OCI-LY3 (cell line): ENCODE measurements around the gene NNMT.

Experiments used
- H2AFZ ChIP-seq: fragments of 200-600, 300-600 bp; shearing (Covaris generic); 2 replicates; pipeline ENCODE4 v1.6.0; 2014; ENCODE audit warnings: antibody characterized with exemption, low read depth, low read length
- H3K27ac ChIP-seq: fragments of 200-600, 300-600 bp; sonication (generic); 2 replicates; pipeline ENCODE4 v1.5.1; 2014; ENCODE audit warnings: mild to moderate bottlenecking, low read length, moderate library complexity, mixed read lengths
- H3K27me3 ChIP-seq: fragments of 200-600, 300-600 bp; sonication (generic); 2 replicates; pipeline ENCODE4 v1.6.1; 2014; ENCODE audit warnings: low read depth, low read length, mixed read lengths
- H3K36me3 ChIP-seq: fragments of 200-600, 300-600 bp; sonication (generic); replicated peaks from 2 replicates; pipeline ENCODE3; 2014; ENCODE audit warnings: low read depth, low read length, mixed read lengths
- H3K4me1 ChIP-seq: fragments of 300-600, 200-600 bp; sonication (generic); 2 replicates; pipeline ENCODE4 v1.6.1; 2014; ENCODE audit warnings: low read length, mixed read lengths
- H3K4me2 ChIP-seq: fragments of 200-600, 300-600 bp; sonication (generic); 2 replicates; pipeline ENCODE4 v1.6.1; 2014; ENCODE audit warnings: low read length, mixed read lengths
- H3K4me3 ChIP-seq: fragments of 300-600, 200-600 bp; sonication (generic); 2 replicates; pipeline ENCODE4 v1.5.1; 2014; ENCODE audit warnings: antibody characterized with exemption, mild to moderate bottlenecking, low read length, moderate library complexity
- H3K79me2 ChIP-seq: fragments of 300-600, 200-600 bp; shearing (Covaris generic); 2 replicates; pipeline ENCODE4 v1.6.1; 2014; ENCODE audit warnings: mild to moderate bottlenecking, low read length, mixed read lengths
- H3K9ac ChIP-seq: fragments of 300-600, 200-600 bp; shearing (Covaris generic); 2 replicates; pipeline ENCODE4 v1.6.0; 2014; ENCODE audit warnings: mild to moderate bottlenecking, low read length, moderate library complexity
- H3K9me3 ChIP-seq: fragments of 200-600, 300-600 bp; shearing (Covaris generic); 2 replicates; pipeline ENCODE4 v1.6.1; 2014; ENCODE audit warnings: low read length, mixed read lengths; ENCODE audit not compliant: insufficient read depth
- H4K20me1 ChIP-seq: fragments of 200-600, 300-600 bp; sonication (generic); 2 replicates; pipeline ENCODE4 v1.6.1; 2016; ENCODE audit warnings: low read length, mixed read lengths; ENCODE audit not compliant: insufficient read depth
- CTCF ChIP-seq: fragments of 200-600, 300-600 bp; sonication (generic); IDR thresholded peaks from 2 replicates; pipeline ENCODE4 v1.5.1; 2014; ENCODE audit warnings: antibody characterized with exemption, low read length, low read depth
- EZH2phosphoT487 ChIP-seq: fragments of 200-600 bp; shearing (Covaris generic); IDR thresholded peaks from 2 replicates; pipeline ENCODE4 v1.6.1; 2018; ENCODE audit warnings: antibody characterized with exemption, mixed run types, low read depth

Gene NNMT

DNA sequence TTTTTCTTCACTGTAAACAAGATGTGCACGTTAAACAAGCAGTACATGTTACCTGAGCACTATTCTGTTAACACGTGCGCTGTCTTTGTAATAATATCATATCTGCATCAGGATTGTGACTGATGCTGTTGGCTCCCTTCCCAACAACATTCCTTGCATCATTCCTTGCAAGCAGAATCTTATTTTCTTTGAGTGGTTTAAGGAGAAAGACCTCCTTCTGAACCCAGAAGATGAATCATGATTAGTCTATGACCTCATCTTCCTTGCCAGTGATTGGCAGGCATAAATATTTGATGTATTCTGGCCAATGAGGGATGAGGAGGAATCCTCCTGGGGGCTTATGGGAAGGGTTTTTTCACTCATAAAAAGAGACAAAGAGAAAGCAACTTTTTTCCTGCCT, 57.9 kb downstream of the NNMT start:
- Histone ChIP-seq H3K9ac (no peak overlapping the region), H3K27ac (no peak overlapping the region), H4K20me1 (no peaks in the 10 kb centered on the region), H2AFZ (no peak overlapping the region), H3K79me2 (no peaks in the 10 kb centered on the region), H3K36me3 (no peaks in the 10 kb centered on the region), H3K4me1 (no peaks in the 10 kb centered on the region), H3K27me3 (no peaks in the 10 kb centered on the region), H3K4me2 (no peak overlapping the region), H3K9me3 (no peaks in the 10 kb centered on the region), H3K4me3 (no peak overlapping the region)
- TF ChIP-seq CTCF (no peak), EZH2phosphoT487 (no peak)

DNA sequence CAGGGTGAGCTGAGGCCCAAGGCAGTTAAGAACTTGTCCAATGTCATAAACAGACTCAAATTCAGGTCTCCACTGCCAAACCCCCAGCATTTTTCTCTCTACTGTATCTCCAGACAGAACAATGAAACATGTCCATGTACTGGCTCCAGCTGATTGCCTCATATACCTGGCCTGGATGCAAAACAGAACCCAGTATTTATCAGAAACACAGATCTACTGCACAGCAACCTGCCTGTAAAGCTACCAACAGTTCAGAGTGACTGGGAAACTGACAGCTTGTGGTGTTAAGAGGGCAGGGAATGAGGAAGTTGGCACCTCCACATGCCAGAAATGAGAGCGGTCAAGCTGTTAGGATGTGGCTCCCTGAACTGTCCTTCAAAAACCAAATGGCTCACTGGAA, 62.5 kb downstream of the NNMT start:
- H4K20me1 ChIP-seq, result no peaks in the 10 kb centered on the region
- H3K79me2 ChIP-seq, result no peaks in the 10 kb centered on the region
- H3K27me3 ChIP-seq, result no peaks in the 10 kb centered on the region; the same call in 1 of the 2 replicates
- no peak overlapping the region for H3K27ac ChIP-seq
- H2AFZ ChIP-seq, result no peak overlapping the region
- no peaks in the 10 kb centered on the region for H3K36me3 ChIP-seq
- no peaks in the 10 kb centered on the region for H3K9me3 ChIP-seq
- H3K4me2 ChIP-seq, result no peak overlapping the region
- no peaks in the 10 kb centered on the region for H3K4me1 ChIP-seq
- TF ChIP-seq CTCF (no peak), EZH2phosphoT487 (no peak)
- no peak overlapping the region for H3K4me3 ChIP-seq
- no peak overlapping the region for H3K9ac ChIP-seq

DNA sequence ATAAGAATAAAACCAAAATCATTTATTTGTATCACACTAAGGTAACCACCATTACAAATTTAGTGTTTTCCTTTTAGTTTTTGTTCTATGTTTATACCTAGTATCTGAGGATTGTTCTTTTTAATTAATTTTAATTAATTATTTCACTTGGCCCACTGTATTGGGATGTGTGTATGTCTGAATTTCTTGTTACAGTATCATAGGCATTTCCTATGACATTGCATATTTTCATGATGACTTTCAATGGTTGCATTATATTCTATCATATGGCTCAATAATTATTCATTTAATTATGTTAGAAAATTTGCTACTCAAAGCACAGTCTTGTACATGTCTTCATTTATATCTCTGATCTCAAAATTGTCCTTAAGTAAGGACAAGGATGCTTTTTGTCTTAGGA, 63.1 kb downstream of the NNMT start:
- no peak for TF ChIP-seq EZH2phosphoT487
- no peak for TF ChIP-seq CTCF
- Histone ChIP-seq H3K9ac (no peak overlapping the region), H3K4me2 (no peak overlapping the region)

DNA sequence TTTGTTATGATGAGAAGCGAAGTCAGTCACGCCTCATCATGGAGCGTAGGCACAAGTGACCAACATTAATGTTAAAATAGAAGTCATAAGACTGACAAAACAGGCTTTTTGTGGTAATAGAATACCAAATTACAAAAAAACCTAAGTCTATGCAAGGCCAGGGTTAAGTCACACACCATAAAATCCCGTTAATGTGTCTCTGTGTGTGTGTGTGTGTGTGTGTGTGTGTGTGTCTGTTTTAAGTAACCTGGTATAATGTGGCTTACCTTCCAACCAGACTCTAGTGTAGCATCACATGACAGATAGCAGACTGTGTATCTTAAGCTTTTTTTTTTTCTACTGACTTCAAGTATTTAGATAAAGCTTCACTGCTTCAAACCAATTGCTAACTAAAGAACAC, 66.1 kb downstream of the NNMT start:
- Histone ChIP-seq H3K79me2 (no peaks in the 10 kb centered on the region), H3K4me3 (no peak overlapping the region), H3K4me1 (no peaks in the 10 kb centered on the region), H3K4me2 (no peak overlapping the region), H3K36me3 (no peaks in the 10 kb centered on the region), H3K27me3 (peaks cover 13% of the 10 kb centered on the region), H3K9me3 (no peaks in the 10 kb centered on the region), H3K9ac (no peak overlapping the region), H3K27ac (no peak overlapping the region), H2AFZ (no peak overlapping the region), H4K20me1 (no peaks in the 10 kb centered on the region)
- TF ChIP-seq EZH2phosphoT487 (no peak), CTCF (no peak)

More for the DNA sequence above, 63.1 kb downstream of the NNMT start:
- no peaks in the 10 kb centered on the region for H3K79me2 ChIP-seq
- H3K27ac ChIP-seq, result no peak overlapping the region
- H3K27me3 ChIP-seq, result no peaks in the 10 kb centered on the region; the same call in 1 of the 2 replicates
- H2AFZ ChIP-seq, result no peak overlapping the region
- no peak overlapping the region for H3K4me3 ChIP-seq
- no peaks in the 10 kb centered on the region for H3K9me3 ChIP-seq
- no peaks in the 10 kb centered on the region for H4K20me1 ChIP-seq
- H3K36me3 ChIP-seq, result no peaks in the 10 kb centered on the region
- no peaks in the 10 kb centered on the region for H3K4me1 ChIP-seq
